ENCODE data around the gene MYOM3. TPM values are rescaled to one million over a fixed set of nuclear protein-coding genes. Genes with fewer than 3 reads are reported as not detected.

MYOM3 gene
- total and polyA plus RNA-seq, 11 donors: 76.7 to 379 (median 288) TPM

DNA sequence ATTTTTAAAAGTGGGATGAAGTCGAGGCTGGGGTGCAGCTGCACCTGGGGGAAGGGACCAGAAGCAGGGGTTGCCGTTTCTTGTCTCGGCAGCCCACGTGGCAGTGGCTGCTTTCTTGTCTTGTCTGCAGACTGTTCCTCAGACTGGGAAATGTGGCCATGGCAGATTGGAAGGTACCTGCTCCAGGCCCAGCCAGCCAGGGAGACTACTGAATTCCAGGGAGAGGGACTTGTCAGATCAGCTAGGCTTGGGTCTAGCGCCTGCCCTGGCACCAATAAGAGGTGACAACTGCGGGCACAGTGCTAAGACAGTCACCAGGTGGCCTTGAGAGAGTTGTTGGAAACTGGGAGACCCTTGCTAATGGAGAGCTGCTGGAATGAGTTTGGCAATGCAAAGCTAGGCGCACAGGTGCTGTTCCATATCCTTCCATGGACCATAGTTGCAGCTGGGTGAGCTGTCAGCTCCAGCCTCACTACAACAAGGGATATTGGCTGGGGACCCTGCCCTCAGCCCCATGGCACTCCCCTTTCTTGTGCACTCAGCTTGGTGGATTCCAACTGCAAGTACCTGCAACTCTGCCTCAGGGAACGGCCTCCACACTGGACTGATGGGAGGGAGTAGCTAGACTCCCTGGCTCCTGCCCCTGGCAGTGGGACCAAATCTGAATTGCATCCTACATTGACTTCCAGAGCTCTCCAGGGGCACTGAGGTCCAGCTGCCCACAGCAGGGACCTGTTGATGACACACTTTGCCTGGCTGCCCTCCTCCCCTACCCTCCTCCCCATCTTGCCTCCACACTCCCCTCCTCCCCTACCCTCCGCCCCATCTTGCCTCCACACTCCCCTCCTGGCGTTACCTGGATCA lies 40.9 kb upstream of the MYOM3 start:
- Histone ChIP-seq H3K27ac (no peak overlapping the region), H3K36me3 (no peaks in the 10 kb centered on the region), H3K9me3 (no peaks in the 10 kb centered on the region), H3K27me3 (peaks cover 0 to 31% (median 7%) of the 10 kb centered on the region in 9 donors), H3K4me1 (peaks cover 0 to 16% (median 3%) of the 10 kb centered on the region in 12 donors), H3K4me3 (no peak overlapping the region)
- ATAC-seq (no peak), DNase-seq (no peak)
- TF ChIP-seq POLR2A (IDR thresholded peaks at IDR 0.05): no peak
- no peak for TF ChIP-seq CTCF (IDR thresholded peaks at IDR 0.05)
- WGBS, 4 donors: 76 to 84% (median 80%) methylated on average over 10 of the region's 10 CpGs
- intact Hi-C loops (cut with DNase I): loop anchor here in 1 of 10 donors (5.0 kb wide), 1 partner anchor 239 kb away; no protein-coding TSS in a partner anchor

GRCh38 chr1:24151175-24151533 lies 39.2 kb upstream of the MYOM3 start:
- no peak overlapping the region for H3K4me3 ChIP-seq
- no peak overlapping the region for H3K27ac ChIP-seq
- peaks cover 0 to 31% (median 7%) of the 10 kb centered on the region in 9 donors for H3K27me3 ChIP-seq
- no peak for ATAC-seq
- TF ChIP-seq POLR2A (IDR thresholded peaks at IDR 0.05) (no peak), CTCF (IDR thresholded peaks at IDR 0.05) (no peak)
- intact Hi-C loops (cut with DNase I): loop anchor here in 2 of 10 donors (2.0 to 5.0 kb wide), 2 partner anchors 240 to 241 kb away; no protein-coding TSS in a partner anchor
- H3K4me1 ChIP-seq: peaks cover 0 to 14% (median 3%) of the 10 kb centered on the region in 12 donors
- no peak for DNase-seq
- H3K36me3 ChIP-seq: no peaks in the 10 kb centered on the region
- WGBS, 4 donors: 16 to 49% (median 25%) methylated on average over 12 of the region's 12 CpGs
- H3K9me3 ChIP-seq: no peaks in the 10 kb centered on the region

DNA sequence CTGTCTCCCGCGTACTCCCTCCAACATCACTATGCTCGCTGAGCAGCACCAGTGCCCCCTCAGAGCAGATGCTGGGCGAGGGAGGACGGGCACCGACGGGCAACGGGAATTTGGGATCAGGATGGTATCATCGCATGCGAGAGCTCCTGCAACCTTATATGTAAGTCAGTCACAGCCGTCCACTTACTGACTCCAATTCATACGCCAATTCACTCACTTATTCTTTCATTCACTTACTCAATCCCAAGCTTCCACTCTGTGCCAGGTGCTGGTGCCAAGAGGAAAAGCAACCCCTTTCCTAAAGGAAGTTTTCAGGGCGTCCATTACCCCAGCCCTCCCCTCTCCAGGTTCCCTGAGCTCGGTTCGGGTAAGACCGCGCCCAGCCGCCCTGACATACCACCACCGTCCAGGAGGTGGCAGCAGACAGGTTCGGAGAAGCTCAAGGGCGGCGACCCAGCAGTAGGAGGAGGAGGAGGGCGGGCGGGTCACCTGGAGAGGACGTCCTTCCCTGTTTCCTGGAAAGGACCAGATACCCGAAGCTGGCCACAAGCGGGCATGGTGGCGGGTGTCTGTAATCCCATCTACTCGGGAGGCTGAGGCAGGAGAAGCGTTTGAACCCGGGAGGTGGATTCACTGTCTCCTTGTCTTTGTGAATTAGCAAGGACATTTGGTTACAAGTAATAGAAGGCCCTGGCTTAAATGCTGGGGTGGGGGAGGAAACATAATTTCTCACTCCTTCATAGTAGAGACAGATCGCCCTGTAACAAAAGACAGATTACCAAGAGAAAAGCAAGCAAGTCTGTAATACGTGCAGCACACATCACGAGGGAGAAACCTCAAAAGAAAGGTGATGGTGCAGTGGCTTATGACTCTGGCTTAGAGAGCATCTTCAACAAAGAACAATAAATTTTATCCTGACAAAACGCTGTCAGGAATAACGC lies 38.6 kb upstream of the MYOM3 start:
- intact Hi-C loops (cut with DNase I): loop anchor here in 2 of 10 donors (2.0 to 5.0 kb wide), 2 partner anchors 240 to 242 kb away; no protein-coding TSS in a partner anchor
- 14 to 18% (median 15%) methylated on average over 31 to 36 of the region's 36 CpGs for WGBS, 4 donors

More for the DNA sequence above, 38.6 kb upstream of the MYOM3 start:
- ATAC-seq: peak; percentile 79 to 95 (median 94)
- Histone ChIP-seq H3K4me1 (peaks cover 0 to 14% (median 3%) of the 10 kb centered on the region in 12 donors), H3K27ac (peak overlapping the region in 1 of 12 donors; percentile 7), H3K36me3 (no peaks in the 10 kb centered on the region), H3K9me3 (no peaks in the 10 kb centered on the region), H3K4me3 (peak overlapping the region in 8 of 12 donors; percentile 4 to 32 (median 24)), H3K27me3 (peaks cover 0 to 31% (median 7%) of the 10 kb centered on the region in 9 donors)
- peak; percentile 81 to 92 (median 87) for DNase-seq
- TF ChIP-seq CTCF (IDR thresholded peaks at IDR 0.05) (peak; percentile 63 to 87 (median 84)), POLR2A (IDR thresholded peaks at IDR 0.05) (no peak)

All from heart left ventricle (tissue), 16 donors.